ENCODE results near the gene RSL24D1. TPM values are rescaled to one million over a fixed set of nuclear protein-coding genes. Genes with fewer than 3 reads are reported as not detected.

RSL24D1 gene
- total RNA-seq, result 61.8 TPM
- long read RNA-seq, transcript RSL24D1-201 (6 exons, 2,015 nt), result major isoform, 302 of 310 reads
- long read RNA-seq, partial matches to known transcripts, result 6 of 310 reads
- long read RNA-seq, other reads (novel, unspliced or antisense), result 2 of 310 reads

DNA sequence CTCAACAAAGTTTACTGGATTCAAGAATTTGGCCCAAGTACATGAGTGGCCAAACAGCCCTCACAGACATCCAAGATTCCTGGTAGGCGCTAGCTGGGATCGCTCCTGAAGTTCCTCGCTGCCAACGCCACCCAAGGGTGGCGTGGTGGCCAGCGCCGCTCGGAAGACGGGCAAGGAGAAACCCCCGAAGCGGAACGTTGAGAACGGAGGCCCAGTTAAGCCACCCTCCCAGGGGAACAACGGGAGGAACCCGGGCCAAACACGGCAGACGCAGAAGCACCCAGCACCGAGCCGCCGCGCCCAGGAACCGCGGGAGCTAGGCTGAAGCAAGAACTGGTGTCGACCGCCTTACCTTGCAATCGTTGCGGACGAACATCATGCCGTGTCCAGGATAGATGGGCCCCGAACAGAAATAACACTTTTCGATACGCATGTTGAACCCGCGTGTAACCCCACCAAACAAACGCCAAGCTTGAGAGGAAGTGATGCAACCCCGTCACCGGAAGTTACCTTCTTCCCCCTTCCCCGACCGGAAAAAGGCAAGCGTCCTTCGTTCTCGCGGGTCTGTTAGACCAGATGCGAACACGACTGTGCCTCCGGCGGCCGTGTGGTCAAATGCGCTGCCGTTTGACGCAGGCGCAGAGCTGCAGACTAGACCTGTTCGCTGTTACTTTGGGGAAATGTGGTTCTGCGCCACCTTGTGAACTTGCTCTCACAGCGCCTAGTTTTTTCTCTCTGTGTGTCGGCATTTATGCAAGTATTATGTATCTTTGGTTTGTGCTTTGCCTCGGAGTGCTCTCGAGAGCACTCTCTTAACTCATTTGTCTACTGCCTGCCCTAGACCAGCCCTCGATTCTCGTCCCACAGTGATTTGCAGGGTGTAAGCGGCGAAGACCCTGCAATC is at the start of gene RSL24D1:
TSS of gene RSL24D1 (minus strand) at position 484 of the 904 bp plus-strand sequence. CDS start at position 433, 51 bp downstream.
- DNase-seq (ENCODE audit: low spot score), result peak; percentile 96

DNA sequence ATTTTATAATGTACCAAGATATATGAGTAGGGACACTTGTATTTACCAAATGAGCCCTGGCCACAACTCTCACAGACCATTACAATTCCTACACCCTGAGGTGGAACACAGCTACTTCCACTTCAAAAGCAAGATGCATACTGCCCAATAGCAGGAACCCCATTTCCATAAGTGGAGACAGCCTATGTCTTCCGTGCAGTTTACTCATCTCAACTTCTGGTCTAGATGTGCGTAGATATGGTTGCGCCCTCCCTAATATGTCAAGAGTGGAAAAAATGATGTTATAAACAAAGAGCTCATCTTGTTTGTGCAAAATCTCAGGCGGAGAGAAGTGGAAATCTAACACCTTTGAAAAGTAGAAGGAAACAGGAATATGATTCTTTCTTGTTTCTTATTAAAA is 48.3 kb upstream of the RSL24D1 start:
- DNase-seq (ENCODE audit: low spot score), result no peak

- no peak for DNase-seq (ENCODE audit: low spot score)
Observed at GRCh38 chr15:55241891-55242290, 45.1 kb upstream of the RSL24D1 start.

GRCh38 chr15:55241186-55241585 is 44.4 kb upstream of the RSL24D1 start:
- no peak for DNase-seq (ENCODE audit: low spot score)

GRCh38 chr15:55240125-55240760 is 43.5 kb upstream of the RSL24D1 start:
- DNase-seq (ENCODE audit: low spot score), result no peak

DNA sequence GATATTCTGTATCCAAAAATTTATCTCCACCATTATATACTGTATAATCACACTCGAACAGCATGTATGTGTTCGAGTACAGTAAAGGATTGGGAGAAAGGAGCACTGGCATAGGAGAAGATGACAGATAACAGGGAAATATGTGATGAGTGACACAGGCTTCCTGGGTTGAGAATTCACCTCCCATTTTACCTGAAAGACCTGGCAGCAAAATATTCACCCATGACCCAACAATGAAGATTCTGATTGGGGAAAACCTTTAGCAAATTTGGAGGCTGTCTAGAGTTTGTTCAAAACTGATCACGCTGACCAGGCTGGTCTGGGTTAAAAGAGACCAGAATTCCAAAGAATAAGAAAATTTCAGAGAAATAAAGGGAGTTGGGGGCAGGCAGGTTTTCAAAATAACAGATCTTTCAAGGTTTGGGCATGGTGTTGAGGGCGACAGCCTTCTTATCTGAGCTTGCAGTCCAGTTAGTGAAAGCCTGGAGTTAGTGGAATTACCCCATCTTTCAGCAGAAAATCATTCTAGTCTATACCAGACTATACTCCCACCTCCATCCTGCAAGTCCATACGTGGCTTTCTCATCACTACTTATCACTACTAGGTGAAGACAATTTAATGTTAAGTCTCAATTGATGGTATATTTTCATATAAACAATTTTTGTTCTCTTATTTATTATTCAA is 42.8 kb upstream of the RSL24D1 start:
- no peak for DNase-seq (ENCODE audit: low spot score)

DNA sequence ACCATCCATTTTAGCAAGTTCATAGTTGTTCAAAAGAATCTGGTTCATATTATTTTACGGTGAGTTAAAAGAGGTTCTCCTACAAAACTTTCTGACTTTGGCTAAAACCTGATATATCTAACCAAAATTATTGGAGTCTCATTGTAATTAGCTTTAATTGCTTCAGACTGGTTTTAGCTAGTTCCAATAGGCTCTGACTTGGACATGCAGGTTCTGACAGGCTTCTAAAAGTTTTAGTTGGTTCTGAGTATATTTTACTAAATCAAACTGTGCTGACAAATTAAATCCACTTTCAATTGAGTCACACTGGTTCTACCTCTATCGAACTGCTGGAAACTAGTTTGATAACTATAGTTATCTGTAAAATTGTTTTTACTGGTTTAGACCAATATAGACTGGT is 42.1 kb upstream of the RSL24D1 start:
- DNase-seq (ENCODE audit: low spot score), result no peak

DNA sequence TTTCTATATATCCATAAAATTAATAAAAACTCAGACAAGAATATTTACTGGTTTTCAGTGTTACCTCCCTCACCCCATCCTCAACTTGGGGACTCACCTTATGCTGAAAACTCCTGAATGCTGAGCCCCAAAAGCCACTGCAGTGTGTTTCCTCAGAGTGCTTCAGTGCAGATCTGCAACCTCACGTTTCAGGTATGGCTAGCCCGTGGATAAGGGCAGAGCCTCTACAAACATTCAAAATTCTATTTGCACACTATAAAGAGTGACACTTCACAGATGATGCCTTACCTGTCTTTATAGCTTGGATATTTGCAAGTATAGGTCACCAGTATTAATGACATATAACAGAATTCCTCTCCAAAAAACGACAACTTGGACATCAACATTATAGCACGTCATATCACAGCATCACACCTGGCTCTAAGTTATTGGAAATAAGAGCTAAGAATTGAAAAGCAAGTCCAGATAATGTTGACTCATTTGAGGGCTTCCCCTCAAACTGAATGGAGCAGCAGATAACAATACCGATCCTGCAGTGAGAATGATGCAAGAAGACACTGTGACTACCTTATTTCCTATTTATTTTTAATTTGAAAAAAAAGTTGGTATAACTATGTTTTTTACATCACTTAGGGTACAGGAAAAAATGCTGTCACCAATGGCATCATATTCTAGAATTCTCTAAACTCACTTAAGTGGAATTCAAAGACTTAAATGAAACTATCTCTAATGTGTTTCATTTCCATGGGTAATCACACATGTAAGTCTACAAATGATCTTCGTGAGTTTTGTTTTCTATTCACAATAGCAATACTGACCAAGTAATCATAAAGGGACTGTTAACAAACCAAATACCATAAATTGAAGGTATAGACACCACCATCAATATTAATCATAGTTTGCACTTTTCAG is 40.7 kb upstream of the RSL24D1 start:
- DNase-seq (ENCODE audit: low spot score), result no peak

GRCh38 chr15:55235546-55236036 is 38.9 kb upstream of the RSL24D1 start:
- no peak for DNase-seq (ENCODE audit: low spot score)

DNA sequence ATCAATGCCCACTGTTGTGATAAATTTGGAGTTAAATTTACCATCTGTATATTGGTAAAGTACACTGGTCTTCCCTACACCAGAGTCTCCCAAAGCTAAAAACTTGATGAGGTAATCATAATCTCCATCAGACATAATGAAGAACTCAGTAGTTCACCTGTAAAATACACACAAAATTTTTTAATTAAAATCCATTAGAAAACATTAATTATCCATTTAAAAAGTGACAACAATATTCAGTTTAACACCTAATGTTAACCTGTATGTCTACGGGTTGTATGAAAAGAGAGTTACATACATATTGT is 38.0 kb upstream of the RSL24D1 start:
- no peak for DNase-seq (ENCODE audit: low spot score)

DNA sequence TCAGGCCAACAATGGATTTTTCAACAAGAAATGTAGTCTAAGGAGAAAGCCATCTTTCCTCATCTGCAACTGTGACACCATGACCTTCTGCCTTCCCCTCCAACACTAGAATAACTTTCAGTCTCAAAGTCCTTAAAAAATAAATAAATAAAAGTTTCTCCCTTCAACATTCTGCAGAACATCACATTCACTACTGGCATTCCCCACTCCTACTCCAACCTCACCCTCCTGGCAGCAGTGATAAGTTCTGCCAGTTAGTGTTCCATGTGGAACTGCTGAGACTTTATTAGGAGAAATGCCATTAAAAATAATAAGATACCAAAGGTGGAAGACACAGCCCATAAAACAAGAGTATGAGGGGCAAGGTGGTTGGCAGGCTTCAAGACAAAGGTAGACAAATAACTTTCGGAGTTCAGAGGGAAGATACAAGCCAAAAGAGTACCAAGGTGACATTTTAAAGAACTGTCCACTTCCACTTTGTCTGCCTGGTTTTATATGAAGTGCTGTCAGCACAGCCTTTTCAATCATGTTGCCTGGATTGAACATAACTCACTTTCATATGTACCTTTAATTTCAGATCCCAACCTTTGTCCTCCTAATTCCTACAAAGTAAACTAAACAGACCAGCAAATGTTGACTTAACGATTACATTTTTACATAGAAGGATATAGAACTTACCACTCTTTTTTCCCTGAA is 37.5 kb upstream of the RSL24D1 start:
- DNase-seq (ENCODE audit: low spot score), result no peak

DNA sequence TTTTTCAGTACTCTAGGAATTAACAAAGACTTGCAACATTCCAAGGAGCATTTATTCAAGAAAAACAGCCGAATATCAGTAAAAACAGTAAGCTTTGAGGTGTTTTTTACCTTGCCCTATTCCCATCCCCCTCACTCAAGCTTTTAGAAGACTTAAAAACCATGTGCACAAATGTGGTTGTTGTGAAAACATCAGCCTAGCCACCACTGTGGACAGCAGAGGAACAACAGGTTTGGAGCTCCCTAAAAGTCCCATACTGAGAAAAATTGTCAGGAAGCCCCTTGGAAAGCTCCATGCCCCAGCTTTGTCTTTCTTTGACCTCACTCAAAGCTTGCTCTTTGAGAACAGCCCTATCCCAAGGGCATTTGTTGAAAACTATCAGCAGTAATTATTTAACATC is 34.7 kb upstream of the RSL24D1 start:
- DNase-seq (ENCODE audit: low spot score), result no peak

DNA sequence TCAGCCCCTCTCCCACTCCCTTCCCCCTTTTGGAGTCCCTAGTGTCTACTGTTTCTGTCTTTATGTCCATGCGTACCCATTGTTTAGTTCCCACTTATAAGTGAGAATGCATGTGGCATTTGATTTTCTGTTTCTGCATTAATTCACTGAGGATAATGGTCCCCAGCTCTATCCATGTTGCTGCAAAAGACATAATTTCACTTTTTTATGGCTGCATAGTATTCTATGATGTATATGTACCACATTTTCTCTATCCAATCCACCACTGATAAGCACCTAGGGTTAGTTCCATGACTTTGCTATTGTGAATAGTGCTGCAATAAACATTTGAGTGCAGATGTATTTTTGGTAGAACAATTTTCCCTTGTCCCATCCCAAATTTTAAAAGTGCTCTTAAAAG is 34.2 kb upstream of the RSL24D1 start:
- DNase-seq (ENCODE audit: low spot score), result no peak

DNA sequence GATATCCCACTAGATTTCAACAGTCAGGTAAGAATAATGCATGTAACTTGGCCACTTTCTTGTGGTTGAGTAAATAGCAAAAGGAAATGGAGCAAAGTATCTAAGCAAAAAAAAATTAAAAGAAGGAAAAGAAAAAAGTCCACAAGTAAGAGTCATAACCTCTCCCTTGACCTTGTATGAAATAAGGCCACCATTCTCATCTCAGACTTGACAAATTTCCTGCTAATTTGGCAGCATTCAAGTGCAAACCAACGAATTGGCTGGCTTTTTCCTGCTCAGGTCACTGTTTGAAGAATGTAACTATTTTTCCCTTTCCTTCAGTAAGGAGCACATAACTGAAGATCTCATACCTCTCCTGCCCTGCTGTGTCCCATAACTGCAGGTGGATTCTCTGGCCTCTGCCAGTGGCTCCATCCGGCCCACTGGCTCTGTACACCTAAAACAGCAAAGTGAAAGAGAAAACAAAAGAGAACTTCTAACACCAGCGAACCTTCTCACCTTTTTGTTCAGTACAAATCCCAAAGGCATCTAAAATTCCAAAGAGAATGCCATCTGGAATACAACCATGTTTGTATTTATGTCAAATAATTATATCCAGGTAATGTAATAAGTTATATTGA is 33.4 kb upstream of the RSL24D1 start:
- no peak for DNase-seq (ENCODE audit: low spot score)

- DNase-seq (ENCODE audit: low spot score), result no peak
Observed at GRCh38 chr15:55226127-55226526, 29.4 kb upstream of the RSL24D1 start.

GRCh38 chr15:55224892-55225291 is 28.2 kb upstream of the RSL24D1 start:
- no peak for DNase-seq (ENCODE audit: low spot score)

DNA sequence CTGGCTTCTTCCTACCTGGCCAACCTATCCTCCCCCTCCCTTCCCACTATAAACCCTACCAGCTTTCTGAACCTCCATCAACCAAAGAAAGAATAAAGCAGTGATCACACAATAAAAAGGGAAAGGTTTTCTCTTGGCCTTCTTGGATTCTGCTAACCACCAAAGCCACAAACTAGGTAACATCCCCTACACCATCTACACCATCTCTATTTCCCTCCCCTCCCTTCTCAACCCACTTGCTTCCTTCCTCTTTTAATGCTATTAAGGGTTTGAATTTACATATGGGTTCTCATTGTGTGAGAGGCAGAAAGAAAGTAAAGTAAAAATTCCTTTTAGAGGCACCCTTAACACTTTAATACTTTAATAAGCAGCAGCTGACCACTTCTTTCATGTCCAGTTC is 25.8 kb upstream of the RSL24D1 start:
- DNase-seq (ENCODE audit: low spot score), result no peak

DNA sequence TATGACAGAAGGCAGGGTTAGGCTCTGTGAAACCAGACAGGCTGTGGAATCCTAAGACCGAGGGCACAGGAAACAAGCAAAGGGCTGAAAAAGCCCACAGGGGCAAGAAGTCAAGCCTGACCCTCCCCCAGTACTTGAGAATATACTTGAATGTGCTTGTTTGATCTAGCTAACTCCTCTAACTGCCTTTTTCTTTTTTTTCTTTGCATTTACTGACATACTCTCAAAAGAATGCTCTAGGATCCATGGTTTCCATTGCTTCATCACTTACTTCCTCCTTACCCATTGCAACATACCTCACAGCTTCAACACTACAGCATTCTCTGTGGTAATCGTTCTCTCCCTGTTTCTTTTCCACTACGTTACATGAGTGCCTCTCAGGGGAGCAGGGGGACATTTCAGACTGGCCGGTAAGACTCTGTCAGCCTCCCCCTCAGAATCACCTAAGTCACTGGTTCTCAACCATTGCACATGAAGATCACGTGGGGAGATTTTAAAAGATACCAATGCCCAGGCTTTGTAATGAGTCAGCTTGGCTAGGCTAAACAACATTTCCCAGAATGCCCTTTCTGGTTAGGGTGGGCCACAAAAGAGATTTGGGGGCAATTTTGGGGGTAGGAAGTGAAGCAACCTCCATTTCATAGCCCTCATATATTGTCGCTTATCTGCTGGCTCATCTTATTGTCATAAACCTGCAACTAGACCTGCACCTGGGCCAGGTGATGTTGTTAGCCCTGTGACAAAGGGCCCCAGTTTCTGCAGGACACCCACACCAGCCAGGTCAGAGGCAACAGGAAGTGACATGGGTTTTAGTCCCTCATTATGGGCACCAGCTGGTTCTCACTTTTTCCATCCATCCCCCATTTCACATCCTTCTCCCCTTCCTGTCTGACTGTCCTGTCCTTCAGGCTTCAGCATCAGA is 24.6 kb upstream of the RSL24D1 start:
- no peak for DNase-seq (ENCODE audit: low spot score)

DNA sequence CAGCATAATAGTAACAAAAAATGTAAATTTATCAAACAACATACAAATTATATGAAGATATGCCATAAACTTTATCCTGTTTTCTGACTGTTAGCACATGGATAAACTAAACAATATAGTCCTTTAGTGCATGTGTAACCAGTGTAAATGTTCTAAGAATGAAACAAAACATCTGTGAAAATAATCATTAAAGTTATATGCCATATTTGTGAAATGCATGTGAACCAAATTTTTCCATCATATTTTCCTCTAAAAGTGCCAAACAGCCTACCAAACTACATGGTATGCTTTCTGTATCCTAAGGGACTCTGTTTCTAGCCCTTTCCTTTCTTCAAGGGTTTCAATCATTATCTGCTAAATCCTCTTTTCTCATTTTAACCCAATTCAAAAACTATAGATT is 23.9 kb upstream of the RSL24D1 start:
- DNase-seq (ENCODE audit: low spot score), result no peak

All from mesenteric fat pad (tissue), 1 donor.